ENCODE results near the gene GNMT.
A peak's percentile ranks its signal among the peaks of the same experiment; 100 is the strongest.
"Not testable (repeated sequence)": the region's sequence is repeated elsewhere in the genome, so short reads cannot be mapped to it uniquely, and the experiment has no call there.

GNMT gene

GRCh38 chr6:42960243-42961019 is at the start of gene GNMT:
GNMT (plus strand) TSS chr6:42960754; CDS start chr6:42960768, 14 bp downstream.
- DNase-seq: no peak

- DNase-seq: no peak
Measured at GRCh38 chr6:42911171-42912021, 49.2 kb upstream of the GNMT start.

GRCh38 chr6:42914546-42914945 is 46.0 kb upstream of the GNMT start:
- DNase-seq: no peak

- DNase-seq: no peak
Measured at GRCh38 chr6:42915732-42916131, 44.8 kb upstream of the GNMT start, which contains the start of gene PTCRA. PTCRA (plus strand) TSS chr6:42916053; CDS start chr6:42916070, 17 bp downstream.

- DNase-seq: no peak
Measured at GRCh38 chr6:42916288-42916687, 44.3 kb upstream of the GNMT start.

- no peak for DNase-seq
Measured at GRCh38 chr6:42921801-42922200, 38.8 kb upstream of the GNMT start.

- DNase-seq: peak; percentile 8
Measured at GRCh38 chr6:42923666-42924065, 36.9 kb upstream of the GNMT start.

GRCh38 chr6:42925248-42925857 is 35.2 kb upstream of the GNMT start:
- no peak for DNase-seq

GRCh38 chr6:42928986-42929820 is 31.4 kb upstream of the GNMT start, which contains the start of gene CNPY3:
CNPY3 (plus strand) TSS chr6:42929480; CDS start chr6:42929571, 91 bp downstream.
- peak; percentile 92 for DNase-seq

GRCh38 chr6:42929821-42930360 is 30.7 kb upstream of the GNMT start:
- DNase-seq: peak; percentile 94

GRCh38 chr6:42932412-42932811 is 28.1 kb upstream of the GNMT start:
- no peak for DNase-seq

- DNase-seq: peak; percentile 58
Measured at GRCh38 chr6:42933205-42933604, 27.3 kb upstream of the GNMT start.

- no peak for DNase-seq
Measured at GRCh38 chr6:42935322-42935721, 25.2 kb upstream of the GNMT start.

- DNase-seq: no peak
Measured at GRCh38 chr6:42936398-42936797, 24.2 kb upstream of the GNMT start.

- no peak for DNase-seq
Measured at GRCh38 chr6:42937548-42938427, 22.8 kb upstream of the GNMT start.

GRCh38 chr6:42938428-42938796 is 22.1 kb upstream of the GNMT start:
- DNase-seq: no peak

- DNase-seq: no peak
Measured at GRCh38 chr6:42938987-42939809, 21.4 kb upstream of the GNMT start.

GRCh38 chr6:42939810-42940167 is 20.8 kb upstream of the GNMT start:
- no peak for DNase-seq

GRCh38 chr6:42940493-42941045 is 20.0 kb upstream of the GNMT start:
- DNase-seq: no peak

GRCh38 chr6:42941356-42941755 is 19.2 kb upstream of the GNMT start:
- not testable (repeated sequence) for DNase-seq

Measured in SIG-M5 (cell line).